NCI-H526 treated with DMSO at 0.1 percent for 48 hours (cell line): ENCODE measurements around the gene ADAMTSL4.
"Not testable (repeated sequence)": the region's sequence is repeated elsewhere in the genome, so short reads cannot be mapped to it uniquely, and the experiment has no call there.

Experiments
- DNase-seq: peaks from one replicate; lab custom pipeline; 2025; lab: John Stamatoyannopoulos, UW

ADAMTSL4 gene

GRCh38 chr1:150596095-150596892, 47.1 kb downstream of the ADAMTSL4 start:
- DNase-seq = no peak

- DNase-seq = no peak
These were observed 47.8 kb downstream of the ADAMTSL4 start for GRCh38 chr1:150596976-150597375.

- not testable (repeated sequence) for DNase-seq
These were observed 49.1 kb downstream of the ADAMTSL4 start for GRCh38 chr1:150598346-150598745.

- no peak for DNase-seq
These were observed 52.3 kb downstream of the ADAMTSL4 start for GRCh38 chr1:150601540-150601939.

GRCh38 chr1:150602372-150602771, 53.2 kb downstream of the ADAMTSL4 start:
- not testable (repeated sequence) for DNase-seq

- no peak for DNase-seq
These were observed 54.5 kb downstream of the ADAMTSL4 start for GRCh38 chr1:150603711-150604110.

- DNase-seq = no peak
These were observed 55.0 kb downstream of the ADAMTSL4 start for GRCh38 chr1:150604226-150604588.

- not testable (repeated sequence) for DNase-seq
These were observed 56.2 kb downstream of the ADAMTSL4 start for GRCh38 chr1:150605451-150605731.

GRCh38 chr1:150606463-150607142, 57.4 kb downstream of the ADAMTSL4 start:
- no peak for DNase-seq

- no peak for DNase-seq
These were observed 60.5 kb downstream of the ADAMTSL4 start for GRCh38 chr1:150609732-150610131.
